Thoracic aorta (tissue), 2 donors: ENCODE measurements around the gene ZFPM1. TPM values are rescaled to one million over a fixed set of nuclear protein-coding genes. Genes with fewer than 3 reads are reported as not detected.

Experiments
- ATAC-seq: fragments of 150-250 bp; one replicate; pipeline ENCODE4 v1.8.0; 2017; ENCODE audit warnings: low read depth; ENCODE audit not compliant: insufficient number of reproducible peaks, low FRiP score
- DNase-seq: peaks from one replicate; pipeline ENCODE4 v3.0.0-alpha.2; 2020; ENCODE audit warnings: low spot score
- H3K27ac ChIP-seq, 2 donors: fragments of 200-600 bp; sonication (generic); 1 replicate in 1 of 2; 2 replicates in 1 of 2; pipeline ENCODE4 v1.5.1; 2016; ENCODE audit warnings: mild to moderate bottlenecking in 2 of 2, moderate library complexity in 2 of 2
- H3K27me3 ChIP-seq: fragments of 200-600 bp; sonication (generic); replicated peaks from 2 replicates; pipeline ENCODE4 v1.6.0; 2016; ENCODE audit warnings: mild to moderate bottlenecking; ENCODE audit not compliant: insufficient read depth
- H3K36me3 ChIP-seq: fragments of 200-600 bp; sonication (generic); one replicate; pipeline ENCODE4 v1.5.1; 2016
- H3K4me1 ChIP-seq, 2 donors: fragments of 200-600 bp; sonication (generic); 1 replicate in 1 of 2; 2 replicates in 1 of 2; pipeline versions ENCODE4 v1.5.1 to v1.6.0; 2016; ENCODE audit warnings: low read depth in 2 of 2, mild to moderate bottlenecking in 1 of 2; ENCODE audit not compliant: control insufficient read depth in 1 of 2
- H3K4me3 ChIP-seq: fragments of 200-600 bp; sonication (generic); 2 replicates; pipeline ENCODE4 v1.5.1; 2016; ENCODE audit warnings: mild to moderate bottlenecking
- H3K9me3 ChIP-seq: fragments of 200-600 bp; sonication (generic); 2 replicates; pipeline ENCODE4 v1.5.1; 2016
- CTCF ChIP-seq: fragments of 200-600 bp; sonication (generic); IDR thresholded peaks from one replicate; pipeline ENCODE4 v1.5.1; 2019; ENCODE audit warnings: antibody characterized with exemption
- total RNA-seq, 2 donors: library from RNA; depleted of rRNA; stranded (reverse); fragments of >200 nt; gene quantifications; one replicate each; pipeline versions ENCODE4 v1.1.0 to v1.2.3, GENCODE V29; 2016

ZFPM1 gene
- total RNA-seq, 2 donors from 2014 or later = 1.8 to 2.5 TPM

DNA sequence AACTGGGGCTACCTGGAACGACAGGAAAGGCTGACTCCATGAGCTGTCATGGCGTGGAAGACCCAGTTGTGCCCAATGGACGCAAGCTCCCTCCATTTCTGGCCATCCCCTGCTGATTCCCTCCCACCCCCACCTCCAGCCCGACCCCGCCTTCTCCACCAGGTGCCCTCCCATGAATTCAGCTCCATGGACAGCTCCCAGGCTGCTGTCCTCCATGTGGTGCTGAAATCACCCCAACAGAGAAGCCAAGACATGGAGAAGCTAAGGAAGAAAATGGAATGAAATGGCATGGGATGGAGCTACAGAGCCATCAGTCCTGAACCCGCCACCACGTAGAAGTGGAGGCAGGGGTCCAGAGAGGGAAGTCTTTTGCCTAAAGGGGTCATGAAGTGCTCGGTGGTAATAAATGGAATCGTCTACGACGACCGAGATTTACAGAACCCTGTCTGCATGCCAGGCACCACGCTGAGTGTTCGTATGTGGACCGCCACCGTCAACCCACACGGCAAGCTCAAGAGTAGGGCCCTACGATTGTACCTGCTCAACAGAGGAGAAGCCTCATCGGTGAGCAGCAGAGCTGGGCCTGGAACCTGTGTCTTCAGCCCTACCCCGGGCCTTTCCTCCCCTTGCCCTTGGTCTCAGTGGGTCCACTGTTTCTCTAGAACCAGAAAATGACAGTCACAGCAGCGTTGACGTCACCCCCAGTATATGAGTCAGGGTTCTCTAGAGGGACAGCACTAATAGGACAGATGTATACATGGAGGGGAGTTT is 107.8 kb downstream of the ZFPM1 start:
- Histone ChIP-seq H3K4me1 (peaks cover 0 to 7% of the 10 kb centered on the region in 2 donors), H3K9me3 (no peaks in the 10 kb centered on the region), H3K36me3 (no peaks in the 10 kb centered on the region), H3K27me3 (no peaks in the 10 kb centered on the region), H3K27ac (no peak overlapping the region), H3K4me3 (no peak overlapping the region)
- DNase-seq (no peak), ATAC-seq (no peak)
- TF ChIP-seq CTCF = no peak

DNA sequence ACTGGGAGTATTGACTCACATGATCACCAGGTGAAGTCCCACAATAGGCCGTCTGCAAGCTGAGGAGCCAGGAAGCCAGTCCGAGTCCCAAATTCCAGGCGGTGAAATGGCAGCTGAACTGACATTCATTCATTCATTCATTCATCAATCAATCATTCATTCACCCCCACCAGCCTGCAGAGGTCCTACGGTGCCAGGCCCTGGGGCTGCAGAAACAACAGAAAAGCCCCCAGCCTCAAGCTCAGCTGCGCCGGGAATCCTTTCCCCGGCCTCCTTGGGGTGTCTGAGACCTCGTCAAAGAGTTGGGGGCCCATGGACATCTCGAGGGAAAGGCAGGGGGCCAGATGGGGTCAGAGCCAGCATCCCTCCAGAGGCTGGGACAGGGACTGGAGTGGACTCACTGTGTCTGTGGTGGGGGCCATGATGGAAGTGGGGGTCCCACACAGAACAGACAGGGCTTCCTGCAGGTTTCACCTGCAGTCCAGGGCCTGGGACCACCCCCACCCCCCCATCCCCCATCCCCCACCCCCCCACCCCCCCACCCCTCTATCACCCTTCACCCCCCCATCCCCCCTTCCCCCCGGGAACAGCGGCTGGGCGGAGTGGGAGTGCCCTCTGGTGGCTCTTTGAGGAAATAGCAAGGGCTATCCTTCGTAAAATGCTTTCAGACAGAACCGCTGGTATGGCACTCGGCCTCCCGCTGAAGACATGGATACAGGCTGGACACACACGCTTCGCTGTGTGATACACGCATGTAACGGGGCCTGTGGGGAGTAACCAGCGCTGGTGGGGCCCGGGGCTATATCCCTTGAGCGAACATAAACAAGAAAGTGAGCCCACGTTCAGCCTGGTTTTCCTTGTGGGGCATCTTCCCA is 108.6 kb downstream of the ZFPM1 start:
- Histone ChIP-seq H3K27me3 (no peaks in the 10 kb centered on the region), H3K4me3 (peak overlapping the region; percentile 58), H3K4me1 (peaks cover 0 to 7% of the 10 kb centered on the region in 2 donors), H3K36me3 (no peaks in the 10 kb centered on the region), H3K9me3 (no peaks in the 10 kb centered on the region), H3K27ac (no peak overlapping the region)
- DNase-seq (no peak), ATAC-seq (no peak)
- TF ChIP-seq CTCF = peak; percentile 72

- Histone ChIP-seq H3K27me3 (no peaks in the 10 kb centered on the region), H3K9me3 (no peaks in the 10 kb centered on the region), H3K27ac (no peak overlapping the region), H3K4me1 (peaks cover 9 to 18% of the 10 kb centered on the region in 2 donors), H3K4me3 (no peak overlapping the region), H3K36me3 (no peaks in the 10 kb centered on the region)
- DNase-seq (no peak), ATAC-seq (no peak)
- TF ChIP-seq CTCF = no peak
Measured at GRCh38 chr16:88566158-88566557, 113.1 kb downstream of the ZFPM1 start.

- Histone ChIP-seq H3K27me3 (no peaks in the 10 kb centered on the region), H3K36me3 (no peaks in the 10 kb centered on the region), H3K9me3 (no peaks in the 10 kb centered on the region), H3K4me3 (peak overlapping the region; percentile 77), H3K27ac (no peak overlapping the region), H3K4me1 (peaks cover 15 to 23% of the 10 kb centered on the region in 2 donors)
- no peak for TF ChIP-seq CTCF
- no peak for ATAC-seq
- no peak for DNase-seq
Measured at GRCh38 chr16:88568710-88569613, 115.9 kb downstream of the ZFPM1 start.
